GM19468 (cell line): ENCODE results near the gene PKDCC.
"Not testable (repeated sequence)": the region's sequence is repeated elsewhere in the genome, so short reads cannot be mapped to it uniquely, and the experiment has no call there.

Source experiments
- ATAC-seq: cut with Tn5 transposase; IDR thresholded peaks from one replicate; pipeline ENCODE4 v1.9.1; 2021; ENCODE audit warnings: mild to moderate bottlenecking, moderate library complexity, moderate number of reproducible peaks; ENCODE audit not compliant: unreplicated experiment; ENCODE audit errors: extremely low read depth

PKDCC gene

GRCh38 chr2:42084231-42084671 lies 36.4 kb downstream of the PKDCC start:
- ATAC-seq: no peak

DNA sequence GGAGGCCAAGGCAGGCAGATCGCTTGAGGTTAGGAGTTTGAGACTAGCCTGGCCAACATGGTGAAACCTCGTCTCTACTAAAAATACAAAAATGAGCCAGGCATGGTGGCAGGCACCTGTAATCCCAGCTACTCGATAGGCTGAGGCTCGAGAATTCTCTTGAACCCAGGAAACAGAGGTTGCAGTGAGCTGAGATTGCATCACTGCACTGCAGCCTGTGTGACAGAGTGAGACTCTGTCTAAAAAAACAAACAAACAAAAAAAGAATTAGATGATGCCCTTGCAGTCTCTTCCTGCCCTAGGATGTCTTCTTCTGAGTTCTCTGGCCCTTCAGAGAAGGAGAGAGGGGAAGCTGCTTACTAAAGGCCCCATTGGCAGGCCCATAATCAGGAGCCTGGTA lies 37.2 kb downstream of the PKDCC start:
- not testable (repeated sequence) for ATAC-seq

DNA sequence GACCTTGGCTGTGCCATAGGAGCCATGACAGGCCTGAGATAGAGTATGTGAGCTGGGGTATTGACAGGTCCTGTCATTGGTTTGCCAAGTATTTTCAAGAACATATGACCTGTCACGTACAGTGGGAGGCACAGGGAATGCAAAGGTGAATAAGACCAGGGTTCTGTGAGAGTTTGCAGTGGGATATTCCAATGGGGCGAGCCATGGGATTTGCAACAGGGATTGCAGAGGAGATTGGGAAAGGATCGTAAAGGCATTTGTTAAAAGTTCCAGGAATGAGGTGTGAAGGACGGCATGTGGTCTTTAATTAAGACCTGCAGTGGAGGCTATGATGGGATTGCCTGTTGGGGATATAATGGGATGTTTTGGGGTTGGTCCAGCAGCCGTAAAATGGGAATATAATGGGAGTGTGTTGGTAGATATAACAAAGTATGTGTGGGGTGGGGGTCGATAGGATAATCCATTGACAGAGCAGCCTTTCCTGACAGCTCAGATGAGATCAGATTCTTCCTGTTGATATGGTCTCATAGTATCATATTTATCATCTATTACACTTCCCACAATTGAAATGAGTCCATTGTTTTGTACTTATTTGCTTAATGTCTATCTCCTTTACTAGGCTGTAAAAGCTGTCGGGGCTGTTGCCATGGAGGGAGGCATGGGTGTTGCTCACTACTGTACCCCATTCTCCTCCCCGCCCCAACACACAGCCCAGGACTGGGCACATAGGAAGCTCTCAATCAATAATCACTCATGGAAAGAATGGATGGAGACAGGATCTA lies 38.1 kb downstream of the PKDCC start:
- ATAC-seq: no peak

- no peak for ATAC-seq
Measured at GRCh38 chr2:42086500-42086953, 38.7 kb downstream of the PKDCC start.

GRCh38 chr2:42087137-42087856 lies 39.5 kb downstream of the PKDCC start:
- ATAC-seq: no peak

DNA sequence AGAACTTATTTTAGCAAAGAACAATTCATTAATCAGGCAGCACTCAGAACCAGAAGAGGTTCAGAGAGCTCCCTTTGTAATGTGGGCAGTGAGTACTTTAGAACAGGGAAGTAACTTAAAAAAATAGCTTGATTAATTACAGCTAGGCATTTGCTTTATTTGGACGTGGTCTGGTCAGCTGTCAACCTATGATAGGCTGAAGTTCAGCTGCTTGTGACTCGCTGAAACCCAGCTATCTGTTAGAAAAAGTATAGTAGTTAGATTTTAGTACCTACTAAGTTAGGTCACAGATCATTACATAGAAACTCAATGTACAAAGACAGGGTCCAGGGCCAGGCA lies 40.0 kb downstream of the PKDCC start:
- no peak for ATAC-seq

DNA sequence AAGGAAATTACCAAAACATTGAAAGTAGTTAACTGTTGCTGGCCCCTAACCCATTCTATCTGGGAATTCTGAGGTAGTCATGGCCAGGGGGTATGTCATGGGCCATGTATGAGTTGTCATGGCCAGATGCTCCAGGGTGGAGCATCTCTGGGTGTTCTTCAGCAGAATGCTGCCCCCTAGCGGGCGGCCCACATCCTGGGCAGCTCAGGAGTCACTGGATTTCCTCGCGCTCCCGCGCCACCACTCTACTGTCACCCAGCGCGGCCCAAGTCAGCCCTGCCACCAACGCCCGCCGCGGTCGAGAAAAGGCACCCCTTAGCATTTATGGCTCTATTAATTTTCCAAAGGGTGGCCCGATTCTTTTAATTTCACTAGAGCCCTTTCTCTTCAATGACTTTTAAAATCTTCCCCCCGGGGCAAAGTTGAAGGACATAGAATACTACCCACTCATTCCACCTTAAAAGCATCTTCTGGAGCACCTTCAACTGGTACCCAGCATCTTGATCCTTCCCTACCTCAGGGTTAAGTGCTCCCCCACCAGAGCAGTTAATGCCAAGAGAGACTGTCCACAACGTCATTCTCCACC lies 41.6 kb downstream of the PKDCC start:
- ATAC-seq: peak; percentile 82

- ATAC-seq: no peak
Measured at GRCh38 chr2:42090216-42090615, 42.4 kb downstream of the PKDCC start.

GRCh38 chr2:42091671-42092070 lies 43.9 kb downstream of the PKDCC start:
- no peak for ATAC-seq

DNA sequence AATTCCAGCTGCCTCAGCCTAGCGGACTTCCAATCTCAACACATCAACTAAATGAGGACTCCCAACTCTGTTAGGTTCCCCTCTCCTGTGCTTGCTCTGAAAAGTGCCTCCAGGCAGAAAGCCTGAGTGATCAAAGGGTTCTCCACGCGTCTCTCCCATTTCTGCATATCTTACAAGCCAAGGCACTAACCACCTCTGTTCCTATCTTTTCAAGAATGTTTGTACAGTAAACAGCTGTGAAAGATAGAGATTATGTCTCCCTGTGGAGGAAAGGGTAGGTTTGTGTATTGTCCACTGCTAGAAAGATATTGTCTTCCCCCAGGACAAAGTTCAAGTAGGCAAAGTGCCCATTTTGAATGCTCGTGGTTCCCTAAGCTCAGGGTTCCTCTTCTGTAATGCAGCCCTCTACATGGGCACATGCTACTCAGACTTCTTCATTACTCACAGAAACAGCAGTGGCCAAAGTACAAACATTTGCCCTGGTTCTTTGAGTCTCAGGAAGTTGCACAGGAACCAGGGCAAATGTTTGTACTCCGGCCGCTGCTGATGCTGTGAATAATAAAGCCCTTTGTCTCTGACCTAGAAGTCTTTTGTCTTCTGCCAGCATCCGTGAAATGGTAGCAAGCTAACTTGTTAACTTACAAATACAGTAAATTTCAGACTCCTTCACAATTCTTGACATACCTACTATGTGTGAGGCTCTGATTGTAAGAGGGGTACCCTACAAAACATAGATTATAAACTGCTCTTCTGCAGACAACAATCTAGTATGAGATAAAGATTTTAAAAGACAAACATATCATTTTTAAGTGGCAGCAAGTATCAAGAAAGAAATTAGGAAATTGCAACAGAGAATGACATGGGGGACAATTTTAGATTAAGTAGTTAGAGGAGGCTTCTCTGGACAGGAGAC lies 44.5 kb downstream of the PKDCC start:
- no peak for ATAC-seq

DNA sequence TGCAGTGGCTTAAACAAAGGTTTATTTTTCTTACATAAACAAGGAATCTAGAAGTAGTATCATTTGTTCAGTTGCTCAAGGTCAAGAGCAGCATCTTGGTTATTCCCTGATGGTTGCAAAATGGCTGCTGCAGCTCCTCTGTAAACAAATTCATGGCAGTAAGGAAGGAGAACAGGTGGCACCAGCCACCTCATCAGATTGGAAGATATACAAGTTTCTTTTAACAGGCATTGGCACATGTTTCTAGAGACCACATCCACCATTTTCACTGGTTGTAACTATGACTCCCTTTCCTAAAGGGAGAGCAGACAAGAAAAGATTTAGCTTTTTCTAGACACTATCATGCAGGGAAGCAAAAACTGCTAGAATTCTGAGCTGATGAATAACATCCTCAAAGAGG lies 46.3 kb downstream of the PKDCC start:
- no peak for ATAC-seq

DNA sequence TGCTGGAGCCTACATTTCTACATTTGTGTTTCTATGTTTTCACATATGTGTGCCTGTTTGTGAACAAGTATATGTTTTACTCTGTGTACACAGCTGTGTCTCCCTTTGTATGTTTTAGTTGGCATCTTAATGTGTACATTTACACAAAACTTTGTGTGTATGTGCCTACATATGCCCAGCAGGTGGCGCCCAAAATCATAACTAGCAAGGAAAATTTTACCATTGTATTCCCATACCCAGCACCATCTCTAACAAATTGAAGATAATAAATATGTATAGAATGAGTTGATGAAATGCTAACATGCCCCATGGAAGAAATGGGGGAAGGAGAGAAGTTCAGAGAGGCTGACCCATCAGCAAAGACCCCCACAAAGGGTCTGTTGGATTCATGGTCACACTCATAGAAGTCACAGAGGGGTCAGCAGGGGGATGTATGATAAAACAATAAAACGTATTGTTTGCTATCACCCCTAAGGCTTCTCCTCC lies 48.1 kb downstream of the PKDCC start:
- ATAC-seq: no peak

GRCh38 chr2:42096869-42097591 lies 49.2 kb downstream of the PKDCC start:
- ATAC-seq: peak; percentile 58

GRCh38 chr2:42098571-42099437 lies 51.0 kb downstream of the PKDCC start:
- no peak for ATAC-seq

- no peak for ATAC-seq
Measured at GRCh38 chr2:42099438-42100173, 51.8 kb downstream of the PKDCC start.

DNA sequence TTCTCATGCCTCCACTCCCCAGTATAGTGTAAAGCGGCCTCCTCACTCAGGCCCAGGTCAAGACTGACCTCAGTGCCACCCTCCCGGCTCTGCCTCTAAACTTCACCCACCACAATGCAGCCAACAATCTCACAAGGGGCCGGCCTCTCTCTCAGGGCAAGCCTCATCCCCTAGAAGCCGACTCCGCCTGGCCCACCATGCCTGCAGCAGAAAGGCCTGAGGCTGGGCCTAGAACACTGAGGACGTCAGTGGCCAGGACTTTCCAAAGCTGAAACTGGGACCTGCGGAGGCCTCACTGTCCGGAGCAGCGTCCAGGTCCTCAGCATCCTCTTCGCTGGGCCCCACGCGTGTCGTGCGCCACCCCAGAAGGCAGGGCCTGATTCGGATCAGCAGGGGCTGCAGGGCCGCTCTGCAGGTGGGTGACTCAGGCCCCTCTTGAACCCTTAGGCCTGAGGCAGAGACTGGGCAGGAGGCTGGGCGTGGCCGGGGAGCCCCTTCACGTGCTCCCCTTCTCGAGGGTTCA lies 52.9 kb downstream of the PKDCC start:
- no peak for ATAC-seq

- no peak for ATAC-seq
Measured at GRCh38 chr2:42101206-42102023, 53.6 kb downstream of the PKDCC start.
